Stomach (tissue), 9 donors: Measurements from ENCODE around the gene DIAPH2. TPM values are rescaled to one million over a fixed set of nuclear protein-coding genes. Genes with fewer than 3 reads are reported as not detected.

ENCODE experiments used
- DNase-seq, 2 donors: peaks; one replicate each; pipeline versions ENCODE4 v3.0.0 to v3.0.0-alpha.2; 2013 to 2019
- H3K27ac ChIP-seq, 5 donors: fragments of 200-600 bp in 4 of 5; sonication (generic) in 4 of 5; one replicate each; pipeline ENCODE4 v1.5.1; 2013 to 2019; ENCODE audit warnings: mild to moderate bottlenecking in 1 of 5, moderate library complexity in 1 of 5
- H3K27me3 ChIP-seq, 3 donors: fragments of 200-600 bp; sonication (generic); one replicate each; pipeline ENCODE4 v1.5.1; 2017 to 2019; ENCODE audit warnings: mixed run types in 1 of 3
- H3K36me3 ChIP-seq, 4 donors: fragments of 200-600 bp; sonication (generic); 1 replicate in 3 of 4; 2 replicates in 1 of 4; pipeline ENCODE4 v1.5.1; 2016 to 2019
- H3K4me1 ChIP-seq, 4 donors: fragments of 200-600 bp; sonication (generic); one replicate each; pipeline ENCODE4 v1.5.1; 2016 to 2019
- H3K4me3 ChIP-seq, 4 donors: fragments of 200-600 bp; sonication (generic) in 3 of 4; one replicate each; pipeline ENCODE4 v1.5.1; 2016 to 2019; ENCODE audit warnings: mild to moderate bottlenecking in 1 of 4
- H3K9me3 ChIP-seq, 4 donors: fragments of 200-600 bp; sonication (generic); one replicate each; pipeline ENCODE4 v1.5.1; 2016 to 2019
- EP300 ChIP-seq: sonication (generic); formaldehyde crosslinking; IDR thresholded peaks from one replicate; pipeline ENCODE4 v1.6.1; 2017; ENCODE audit warnings: antibody characterized with exemption
- POLR2A ChIP-seq, 4 donors: fragments of 450-650 bp; IDR thresholded peaks; one replicate each; pipeline ENCODE4 v1.6.1; 2016; ENCODE audit warnings: antibody characterized with exemption in 4 of 4, control low read depth in 2 of 4, mild to moderate bottlenecking in 1 of 4, moderate library complexity in 1 of 4
- POLR2AphosphoS5 ChIP-seq, 3 donors: sonication (generic); formaldehyde crosslinking; IDR thresholded peaks; one replicate each; pipeline ENCODE4 v1.6.1; 2016; ENCODE audit warnings: antibody characterized with exemption in 3 of 3
- WGBS, 5 donors: extraction: QIAGEN DNeasy Blood & Tissue Kit in 3 of 5; methylation state at CpG; one replicate each; pipeline versions ENCODE4 v1.1.5 to v1.1.7; 2013 to 2018; 5-methylcytosine and 5-hydroxymethylcytosine counted together
- intact Hi-C: fragments of 100-400 bp; cut with DNase I; formaldehyde crosslinking; loops from one replicate; pipeline ENCODE4 v1.15.1; 2023; ENCODE audit warnings: low total_unique reads
- polyA plus RNA-seq, 3 donors: library from polyadenylated mRNA; stranded (reverse); fragments of 200-250 nt; gene quantifications; one replicate each; pipeline ENCODE4 v1.2.3, GENCODE V29; 2013
- small RNA-seq, 4 donors: library from RNA; depleted of rRNA; stranded (forward); fragments of <200 nt; gene quantifications; one replicate each; pipeline ENCODE3, GENCODE V24; 2016
- total RNA-seq, 5 donors: library from RNA; depleted of rRNA; stranded (reverse); fragments of >200 nt; gene quantifications; one replicate each; pipeline versions ENCODE4 v1.1.0 to v1.2.3, GENCODE V29; 2014 to 2016
- TF ChIP-seq, protein P1 (sequence below), 7 experiments: fragments of 450-650 bp in 4 of 7; fragments of 200-600 bp in 3 of 7; sonication (generic) in 3 of 7; IDR thresholded peaks; one replicate each; pipeline ENCODE4 v1.5.1; 2016 to 2019; ENCODE audit warnings: antibody characterized with exemption in 7 of 7, control low read depth in 2 of 7, mild to moderate bottlenecking in 1 of 7
- donor health status: healthy with polysubstance abuse.
- donor health status: Bipolar disorder and iron deficiency.
- donor health status: healthy.

DIAPH2 gene
- total and polyA plus RNA-seq, 8 donors, result 5.2 to 52.5 (median 27.3) TPM

DNA sequence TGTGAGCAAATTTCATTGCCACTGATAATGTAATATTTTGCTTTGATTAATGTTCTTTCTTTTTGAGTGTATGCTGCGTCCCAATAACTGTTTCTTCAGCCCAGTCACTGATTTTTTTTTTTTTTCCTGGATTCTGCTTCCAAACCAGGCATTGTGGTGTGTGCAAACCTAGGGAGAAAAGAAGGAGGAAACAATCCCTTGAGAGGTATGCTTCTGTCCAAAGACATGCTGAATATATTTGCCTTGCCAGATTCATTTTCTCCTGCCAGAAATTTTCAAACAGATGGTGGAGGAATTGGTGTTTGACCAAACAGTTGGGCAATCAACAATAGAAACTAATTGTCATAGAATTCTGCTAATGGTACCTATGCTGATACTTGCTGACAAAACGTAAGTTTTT, 952.6 kb downstream of the DIAPH2 start:
- peaks cover 0 to under 1% (median 0%) of the 10 kb centered on the region in 4 donors for H3K9me3 ChIP-seq
- no peak for DNase-seq
- TF ChIP-seq, protein P1, sequence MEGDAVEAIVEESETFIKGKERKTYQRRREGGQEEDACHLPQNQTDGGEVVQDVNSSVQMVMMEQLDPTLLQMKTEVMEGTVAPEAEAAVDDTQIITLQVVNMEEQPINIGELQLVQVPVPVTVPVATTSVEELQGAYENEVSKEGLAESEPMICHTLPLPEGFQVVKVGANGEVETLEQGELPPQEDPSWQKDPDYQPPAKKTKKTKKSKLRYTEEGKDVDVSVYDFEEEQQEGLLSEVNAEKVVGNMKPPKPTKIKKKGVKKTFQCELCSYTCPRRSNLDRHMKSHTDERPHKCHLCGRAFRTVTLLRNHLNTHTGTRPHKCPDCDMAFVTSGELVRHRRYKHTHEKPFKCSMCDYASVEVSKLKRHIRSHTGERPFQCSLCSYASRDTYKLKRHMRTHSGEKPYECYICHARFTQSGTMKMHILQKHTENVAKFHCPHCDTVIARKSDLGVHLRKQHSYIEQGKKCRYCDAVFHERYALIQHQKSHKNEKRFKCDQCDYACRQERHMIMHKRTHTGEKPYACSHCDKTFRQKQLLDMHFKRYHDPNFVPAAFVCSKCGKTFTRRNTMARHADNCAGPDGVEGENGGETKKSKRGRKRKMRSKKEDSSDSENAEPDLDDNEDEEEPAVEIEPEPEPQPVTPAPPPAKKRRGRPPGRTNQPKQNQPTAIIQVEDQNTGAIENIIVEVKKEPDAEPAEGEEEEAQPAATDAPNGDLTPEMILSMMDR (IDR thresholded peaks at IDR 0.05), result no peak
- TF ChIP-seq POLR2A (IDR thresholded peaks at IDR 0.05) (no peak), POLR2AphosphoS5 (IDR thresholded peaks at IDR 0.05) (no peak), EP300 (no peak)

DNA sequence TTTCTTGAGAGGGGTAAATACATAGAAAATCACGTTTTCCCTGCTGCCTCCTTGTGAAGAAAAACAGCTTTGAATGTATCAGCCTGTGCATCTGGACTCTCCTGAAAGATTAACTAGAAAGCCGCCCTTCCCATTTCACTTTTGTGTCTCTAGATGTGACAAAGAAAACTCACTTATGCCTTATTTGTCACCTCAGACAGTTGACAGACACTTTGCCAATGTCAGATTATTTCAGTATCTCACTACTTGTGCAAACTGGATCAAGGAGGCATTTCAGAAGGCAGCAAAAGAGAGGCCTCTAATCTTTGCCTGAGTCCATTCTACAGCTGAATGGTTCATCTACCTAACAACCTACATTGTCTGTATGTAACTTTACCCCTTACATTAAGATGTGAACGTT, 954.0 kb downstream of the DIAPH2 start:
- Histone ChIP-seq H3K4me3 (no peak overlapping the region), H3K9me3 (peaks cover 0 to 13% (median 0%) of the 10 kb centered on the region in 4 donors), H3K4me1 (no peaks in the 10 kb centered on the region), H3K27me3 (peaks cover 0 to 3% (median 0%) of the 10 kb centered on the region in 3 donors), H3K36me3 (no peaks in the 10 kb centered on the region), H3K27ac (no peak overlapping the region)
- 44 to 62% (median 60%) methylated on average over 3 of the region's 3 CpGs for WGBS, 5 donors
- DNase-seq, result no peak
- intact Hi-C loops, result no loop called here
- TF ChIP-seq EP300 (no peak), POLR2A (IDR thresholded peaks at IDR 0.05) (no peak), POLR2AphosphoS5 (IDR thresholded peaks at IDR 0.05) (no peak)
- TF ChIP-seq, protein P1 (IDR thresholded peaks at IDR 0.05), result no peak

More for the DNA sequence above, 952.6 kb downstream of the DIAPH2 start:
- Histone ChIP-seq H3K27me3 (peaks cover 0 to 3% (median 0%) of the 10 kb centered on the region in 3 donors), H3K4me1 (no peaks in the 10 kb centered on the region), H3K27ac (no peak overlapping the region), H3K36me3 (no peaks in the 10 kb centered on the region), H3K4me3 (no peak overlapping the region)
- intact Hi-C loops, result no loop called here
- 61 to 100% (median 72%) methylated on average over 2 of the region's 2 CpGs for WGBS, 5 donors

DNA sequence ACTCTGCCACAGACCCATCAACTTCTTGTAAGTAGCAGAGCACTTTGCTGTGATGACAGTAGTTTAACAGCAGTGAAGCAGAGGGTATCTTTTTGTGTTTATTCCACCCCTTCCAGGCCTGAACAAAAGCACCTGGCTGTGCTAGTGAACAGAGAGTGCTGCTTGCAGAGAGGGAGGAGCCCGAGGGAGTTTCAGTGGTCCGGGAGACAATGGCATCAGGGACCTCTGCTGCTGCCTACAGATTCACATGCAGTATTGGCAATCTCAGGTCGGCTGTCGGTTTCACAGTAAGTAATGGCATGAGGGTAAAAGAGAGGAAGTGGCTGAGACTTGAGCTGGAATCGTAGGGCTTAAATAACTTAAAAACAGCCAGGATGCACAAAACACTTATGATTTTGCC, 954.9 kb downstream of the DIAPH2 start:
- peak in 1 of 2 donors; percentile 4 for DNase-seq
- Histone ChIP-seq H3K9me3 (peaks cover 0 to 13% (median 0%) of the 10 kb centered on the region in 4 donors), H3K27me3 (peaks cover 0 to 3% (median 0%) of the 10 kb centered on the region in 3 donors), H3K4me3 (no peak overlapping the region), H3K27ac (no peak overlapping the region), H3K4me1 (no peaks in the 10 kb centered on the region), H3K36me3 (no peaks in the 10 kb centered on the region)
- TF ChIP-seq POLR2AphosphoS5 (IDR thresholded peaks at IDR 0.05) (no peak), POLR2A (IDR thresholded peaks at IDR 0.05) (no peak), EP300 (no peak)
- TF ChIP-seq, protein P1 (IDR thresholded peaks at IDR 0.05), result no peak
- 15 to 26% (median 20%) methylated on average over 5 of the region's 5 CpGs for WGBS, 5 donors
- intact Hi-C loops, result no loop called here

Small RNAs within 50 kb of the gene (small RNA-seq; reads per million reads assigned to genes)
- gene RF00017, result 0 reads per million in 4 donors
- 0 reads per million in 4 donors for gene RF00019
- 0 reads per million in 4 donors for gene RN7SL74P

Other genes starting within 250 kb of the DIAPH2 start
- 10 to 100 TPM in 1 of 5 donors, 1 to 10 TPM in 3, not detected in 1; 1.6 to 12.2 (median 6.4) TPM for gene RPA4, start 199.1 kb downstream of the DIAPH2 start, total RNA-seq
- under 1 TPM in 1 of 3 donors, not detected in 2; 0.15 TPM for gene RPA4, start 199.1 kb downstream of the DIAPH2 start, polyA plus RNA-seq